Uterus (tissue), 4 donors: ENCODE data around the gene CXXC5. TPM values are rescaled to one million over a fixed set of nuclear protein-coding genes. Genes with fewer than 3 reads are reported as not detected.

Source experiments
- DNase-seq, 2 donors: peaks; one replicate each; pipeline ENCODE4 v3.0.0-alpha.2; 2019 to 2020
- H3K27ac ChIP-seq, 2 donors: fragments of 200-600 bp; sonication (generic); 1 replicate in 1 of 2; 2 replicates in 1 of 2; pipeline ENCODE4 v1.5.1; 2016 to 2018
- H3K27me3 ChIP-seq, 2 donors: fragments of 200-600 bp; sonication (generic); one replicate each; pipeline ENCODE4 v1.5.1; 2018 to 2019; ENCODE audit warnings: control low read depth in 1 of 2
- H3K36me3 ChIP-seq, 2 donors: fragments of 200-600 bp; sonication (generic); one replicate each; pipeline ENCODE4 v1.5.1; 2019; ENCODE audit warnings: control low read depth in 1 of 2
- H3K4me1 ChIP-seq, 2 donors: fragments of 200-600 bp; sonication (generic); one replicate each; pipeline ENCODE4 v1.5.1; 2018 to 2019; ENCODE audit warnings: control low read depth in 1 of 2
- H3K4me3 ChIP-seq, 2 donors: fragments of 200-600 bp; sonication (generic); 1 replicate in 1 of 2; 2 replicates in 1 of 2; pipeline ENCODE4 v1.5.1; 2018 to 2019; ENCODE audit warnings: mild to moderate bottlenecking in 1 of 2
- H3K9me3 ChIP-seq, 2 donors: fragments of 200-600 bp; sonication (generic); one replicate each; pipeline ENCODE4 v1.5.1; 2019; ENCODE audit warnings: control low read depth in 1 of 2
- CTCF ChIP-seq, 4 experiments: fragments of 200-600 bp in 2 of 4; fragments of 450-650 bp in 2 of 4; sonication (generic) in 2 of 4; IDR thresholded peaks; one replicate each; pipeline ENCODE4 v1.5.1; 2016 to 2019; ENCODE audit warnings: antibody characterized with exemption in 4 of 4, mild to moderate bottlenecking in 2 of 4, moderate library complexity in 1 of 4
- POLR2A ChIP-seq, 2 donors: fragments of 450-650 bp; IDR thresholded peaks; one replicate each; pipeline ENCODE4 v1.6.1; 2016; ENCODE audit warnings: antibody characterized with exemption in 2 of 2, mild to moderate bottlenecking in 1 of 2, moderate library complexity in 1 of 2
- intact Hi-C: fragments of 100-400 bp; cut with DNase I; formaldehyde crosslinking; loops from one replicate; pipeline ENCODE4 v1.15.1; 2023; ENCODE audit warnings: low total_unique reads
- total RNA-seq, 4 donors: library from RNA; depleted of rRNA in 3 of 4; stranded (reverse); fragments of >200 nt in 3 of 4; gene quantifications; one replicate each; pipeline versions ENCODE4 v1.1.0 to v1.2.4, GENCODE V29; 2014 to 2023
- donor health status: DM: yes; HTN: yes; CAD: no.

The CXXC5 gene
- total RNA-seq, 4 donors from 2014 or later = 3.3 to 51.3 (median 35.0) TPM

DNA sequence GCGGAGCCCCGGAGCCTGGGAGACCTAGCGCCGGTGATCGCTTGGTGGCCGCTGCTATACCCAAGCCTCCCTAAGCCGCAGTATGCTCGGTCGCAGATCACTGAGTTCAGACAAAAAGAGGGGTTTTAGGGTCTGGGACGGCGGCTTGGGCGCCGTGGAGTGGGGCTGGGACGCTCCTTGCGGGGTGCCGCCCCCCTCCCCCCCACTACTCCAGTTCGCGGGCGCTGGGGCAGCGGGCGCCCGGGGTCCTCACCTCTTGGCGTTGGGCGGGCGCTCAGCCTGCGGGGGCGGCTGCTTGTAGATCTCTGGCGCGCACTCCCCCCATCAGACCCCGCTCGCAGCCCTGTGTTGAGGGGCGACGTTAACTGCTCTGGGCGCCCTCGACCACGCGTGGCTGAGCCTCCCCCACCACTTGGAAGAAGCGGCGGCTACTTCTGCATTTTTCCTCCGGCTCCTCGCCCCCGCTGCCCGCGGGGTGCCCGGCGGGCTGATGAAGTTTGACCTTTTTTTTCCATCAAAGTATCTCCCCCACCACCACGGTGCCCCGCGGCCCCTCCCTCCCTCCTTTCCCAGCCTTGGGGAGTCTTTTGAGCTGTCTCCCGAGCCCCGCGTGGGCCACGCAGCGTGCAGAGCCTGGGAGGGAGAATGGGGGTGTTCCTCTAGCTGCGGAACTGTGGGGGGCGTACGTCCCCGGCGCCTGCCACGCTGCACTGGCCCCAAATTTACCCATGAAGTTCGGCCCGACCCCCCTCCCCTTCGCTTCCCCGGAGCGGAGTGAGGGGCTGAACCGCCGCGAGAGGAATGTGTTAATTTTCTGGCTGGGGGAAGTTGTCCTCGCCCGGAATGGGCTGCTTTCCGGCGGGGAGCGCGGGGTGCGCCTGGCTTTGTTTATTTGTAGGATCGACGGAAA lies 1.2 kb downstream of the CXXC5 start:
- peak overlapping the region; percentile 73 to 88 for H3K27ac ChIP-seq
- H3K27me3 ChIP-seq = no peaks in the 10 kb centered on the region
- no peaks in the 10 kb centered on the region for H3K9me3 ChIP-seq
- DNase-seq = peak in 1 of 2 donors; percentile 29
- no peaks in the 10 kb centered on the region for H3K36me3 ChIP-seq
- peaks cover 0 to 28% of the 10 kb centered on the region in 2 donors for H3K4me1 ChIP-seq
- TF ChIP-seq POLR2A (IDR thresholded peaks at IDR 0.05) (no peak), CTCF (IDR thresholded peaks at IDR 0.05) (no peak)
- intact Hi-C loops = no loop called here
- H3K4me3 ChIP-seq = peak overlapping the region; percentile 72 to 79

- peak in 1 of 2 donors; percentile 24 for DNase-seq
- Histone ChIP-seq H3K9me3 (no peaks in the 10 kb centered on the region), H3K4me3 (peak overlapping the region; percentile 72 to 79), H3K27me3 (no peaks in the 10 kb centered on the region), H3K27ac (peak overlapping the region; percentile 65 to 88), H3K36me3 (no peaks in the 10 kb centered on the region), H3K4me1 (peaks cover 0 to 28% of the 10 kb centered on the region in 2 donors)
- intact Hi-C loops = no loop called here
- TF ChIP-seq POLR2A (IDR thresholded peaks at IDR 0.05) = no peak
- peak in 3 of 4 experiments; percentile 19 to 59 (median 52) for TF ChIP-seq CTCF (IDR thresholded peaks at IDR 0.05)
Observed at GRCh38 chr5:139650031-139650688, 2.0 kb downstream of the CXXC5 start.

GRCh38 chr5:139650689-139651042 lies 2.5 kb downstream of the CXXC5 start:
- peaks cover 1 to 32% of the 10 kb centered on the region in 2 donors for H3K4me1 ChIP-seq
- H3K27me3 ChIP-seq = no peaks in the 10 kb centered on the region
- H3K4me3 ChIP-seq = peak overlapping the region; percentile 72 to 79
- no peaks in the 10 kb centered on the region for H3K36me3 ChIP-seq
- intact Hi-C loops = no loop called here
- no peaks in the 10 kb centered on the region for H3K9me3 ChIP-seq
- TF ChIP-seq POLR2A (IDR thresholded peaks at IDR 0.05) = no peak
- TF ChIP-seq CTCF (IDR thresholded peaks at IDR 0.05) = no peak
- peak overlapping the region; percentile 65 to 88 for H3K27ac ChIP-seq
- DNase-seq = no peak

- no peaks in the 10 kb centered on the region for H3K27me3 ChIP-seq
- H3K36me3 ChIP-seq = no peaks in the 10 kb centered on the region
- H3K9me3 ChIP-seq = no peaks in the 10 kb centered on the region
- DNase-seq = no peak
- H3K4me1 ChIP-seq = peaks cover 4 to 37% of the 10 kb centered on the region in 2 donors
- H3K4me3 ChIP-seq = peak overlapping the region in 1 of 2 donors; percentile 79
- peak overlapping the region; percentile 65 to 88 for H3K27ac ChIP-seq
- TF ChIP-seq CTCF (IDR thresholded peaks at IDR 0.05) (no peak), POLR2A (IDR thresholded peaks at IDR 0.05) (no peak)
- intact Hi-C loops = no loop called here
Observed at GRCh38 chr5:139651043-139651834, 3.1 kb downstream of the CXXC5 start.
